GM19328 (cell line): ENCODE measurements around the gene ZNG1A.
"Not testable (repeated sequence)": the region's sequence is repeated elsewhere in the genome, so short reads cannot be mapped to it uniquely, and the experiment has no call there.

Source experiments
- ATAC-seq: cut with Tn5 transposase; IDR thresholded peaks from one replicate; pipeline ENCODE4 v1.9.1; 2021; ENCODE audit warnings: mild to moderate bottlenecking, moderate library complexity; ENCODE audit not compliant: unreplicated experiment

The ZNG1A gene

GRCh38 chr9:178970-179383 is at the start of gene ZNG1A:
TSS of gene ZNG1A (minus strand) at chr9:179056. CDS start at chr9:178969, 87 bp downstream.
- ATAC-seq, result not testable (repeated sequence)

- no peak for ATAC-seq
Measured at GRCh38 chr9:227860-228259, 49.0 kb upstream of the ZNG1A start.

GRCh38 chr9:224582-225520 is 46.0 kb upstream of the ZNG1A start:
- no peak for ATAC-seq

- no peak for ATAC-seq
Measured at GRCh38 chr9:224026-224425, 45.2 kb upstream of the ZNG1A start.

GRCh38 chr9:223152-223551 is 44.3 kb upstream of the ZNG1A start:
- no peak for ATAC-seq

- no peak for ATAC-seq
Measured at GRCh38 chr9:221989-222776, 43.3 kb upstream of the ZNG1A start.

- no peak for ATAC-seq
Measured at GRCh38 chr9:219670-220365, 41.0 kb upstream of the ZNG1A start.

- not testable (repeated sequence) for ATAC-seq
Measured at GRCh38 chr9:219036-219435, 40.2 kb upstream of the ZNG1A start.

GRCh38 chr9:217950-218349 is 39.1 kb upstream of the ZNG1A start:
- no peak for ATAC-seq

GRCh38 chr9:216866-217265 is 38.0 kb upstream of the ZNG1A start:
- ATAC-seq, result no peak

GRCh38 chr9:215631-216155 is 36.8 kb upstream of the ZNG1A start:
- ATAC-seq, result no peak

GRCh38 chr9:214648-215493 is 36.0 kb upstream of the ZNG1A start, which contains the start of gene DOCK8:
TSS of gene DOCK8 (plus strand) at chr9:214865. CDS start at chr9:214977, 112 bp downstream.
- ATAC-seq, result peak; percentile 76

GRCh38 chr9:214351-214647 is 35.4 kb upstream of the ZNG1A start:
- ATAC-seq, result no peak

GRCh38 chr9:213901-214300 is 35.0 kb upstream of the ZNG1A start:
- not testable (repeated sequence) for ATAC-seq

GRCh38 chr9:212297-212696 is 33.4 kb upstream of the ZNG1A start:
- ATAC-seq, result no peak

- no peak for ATAC-seq
Measured at GRCh38 chr9:211557-211956, 32.7 kb upstream of the ZNG1A start.

- ATAC-seq, result no peak
Measured at GRCh38 chr9:211036-211435, 32.2 kb upstream of the ZNG1A start.

GRCh38 chr9:209143-209758 is 30.4 kb upstream of the ZNG1A start:
- ATAC-seq, result no peak

- ATAC-seq, result no peak
Measured at GRCh38 chr9:206481-206880, 27.6 kb upstream of the ZNG1A start.

- not testable (repeated sequence) for ATAC-seq
Measured at GRCh38 chr9:199601-200000, 20.7 kb upstream of the ZNG1A start.
